HG03159 (cell line): Measurements from ENCODE around the gene ZNF431.
"Not testable (repeated sequence)": the region's sequence is repeated elsewhere in the genome, so short reads cannot be mapped to it uniquely, and the experiment has no call there.

Experiments
- ATAC-seq: cut with Tn5 transposase; IDR thresholded peaks from one replicate; pipeline ENCODE4 v1.9.1; 2021; ENCODE audit warnings: mild to moderate bottlenecking, moderate library complexity; ENCODE audit not compliant: unreplicated experiment

ZNF431 gene

GRCh38 chr19:21141787-21142464, at the start of gene ZNF431:
TSS of gene ZNF431 (plus strand) at chr19:21142040. CDS start at chr19:21142184, 144 bp downstream.
- peak; percentile 99 for ATAC-seq

GRCh38 chr19:21092109-21092508, 49.7 kb upstream of the ZNF431 start:
- no peak for ATAC-seq

DNA sequence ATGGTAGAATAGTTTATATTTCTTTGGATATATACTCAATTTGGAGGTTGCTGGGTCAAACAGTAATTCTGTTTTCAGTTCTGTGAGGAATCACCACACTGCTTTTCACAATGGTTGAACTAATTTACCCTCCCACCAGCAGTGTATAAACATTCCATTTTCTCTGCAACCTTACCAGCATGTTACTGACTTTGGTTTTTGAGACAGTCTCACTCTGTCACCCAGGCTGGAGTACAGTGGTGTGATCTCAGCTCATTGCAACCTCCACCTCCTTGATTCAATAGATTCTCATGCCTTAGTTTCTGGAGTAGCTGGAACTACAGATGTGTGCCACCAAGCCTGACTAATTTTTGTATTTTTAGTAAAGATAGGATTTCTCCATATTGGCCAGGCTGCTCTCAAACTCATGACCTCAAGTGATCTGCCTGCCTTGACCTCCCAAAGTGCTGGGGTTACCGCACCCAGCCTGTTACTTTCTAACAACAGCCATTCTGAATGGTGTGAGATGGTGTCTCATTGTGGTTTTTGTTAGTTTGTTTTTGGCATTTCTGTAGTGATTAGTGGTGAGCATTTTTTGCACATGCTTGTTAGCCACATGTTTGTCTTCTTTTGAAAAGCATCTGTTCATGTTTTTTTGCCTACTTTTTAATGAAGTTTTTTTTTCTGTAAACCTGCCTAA, 47.4 kb upstream of the ZNF431 start:
- no peak for ATAC-seq

DNA sequence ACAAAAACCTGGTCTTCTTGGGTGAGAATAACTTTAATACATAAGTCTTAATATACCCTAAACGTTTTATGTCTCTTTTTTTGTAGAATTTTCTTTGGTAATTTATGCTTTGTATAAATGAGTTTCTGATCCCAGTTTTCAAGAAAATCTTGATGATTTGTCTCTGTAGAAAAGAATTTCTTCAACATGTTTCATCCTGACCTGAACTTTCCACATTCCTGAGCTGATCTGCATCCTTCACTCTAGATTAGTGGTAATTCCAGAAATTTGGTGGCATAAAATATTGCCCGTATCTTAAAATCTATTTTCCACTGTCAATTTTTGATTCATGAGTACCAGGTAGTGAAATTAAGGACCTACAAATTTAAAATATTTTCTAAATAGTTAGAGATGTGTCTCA, 43.5 kb upstream of the ZNF431 start:
- no peak for ATAC-seq

DNA sequence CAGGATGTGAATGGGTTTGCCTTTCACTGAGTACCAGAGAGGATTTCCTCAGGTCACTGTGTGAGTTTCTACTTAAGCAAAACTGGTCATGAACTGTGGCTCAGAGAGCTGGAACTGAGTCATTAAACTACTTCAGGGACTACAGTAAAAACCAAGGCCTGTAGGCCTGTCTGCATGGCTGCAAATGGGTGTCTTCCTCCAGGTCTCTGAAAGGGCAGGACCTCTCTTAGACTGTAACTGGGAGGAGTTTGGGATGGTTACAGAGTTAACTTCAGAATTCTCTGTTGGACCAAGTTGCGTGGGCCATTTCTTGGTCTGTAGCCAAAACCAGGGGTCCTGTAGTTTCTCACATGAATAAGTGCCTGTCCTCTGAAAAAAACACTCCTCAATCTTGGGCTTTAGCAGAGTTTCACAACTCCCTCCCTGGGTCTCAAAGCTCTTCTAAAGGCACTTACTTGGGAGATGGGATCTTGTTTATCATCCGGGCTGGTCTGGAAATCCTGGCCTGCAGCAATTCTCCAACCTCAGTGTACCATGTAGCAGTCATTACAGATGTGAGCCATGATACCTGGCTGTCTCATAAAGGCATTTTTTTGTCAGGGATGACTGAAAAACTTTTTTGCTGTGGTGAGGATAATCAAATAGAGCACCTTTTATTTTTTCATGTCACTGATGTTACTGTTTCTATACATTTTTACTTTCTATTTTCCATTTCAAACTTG, 40.2 kb upstream of the ZNF431 start:
- ATAC-seq, result no peak

DNA sequence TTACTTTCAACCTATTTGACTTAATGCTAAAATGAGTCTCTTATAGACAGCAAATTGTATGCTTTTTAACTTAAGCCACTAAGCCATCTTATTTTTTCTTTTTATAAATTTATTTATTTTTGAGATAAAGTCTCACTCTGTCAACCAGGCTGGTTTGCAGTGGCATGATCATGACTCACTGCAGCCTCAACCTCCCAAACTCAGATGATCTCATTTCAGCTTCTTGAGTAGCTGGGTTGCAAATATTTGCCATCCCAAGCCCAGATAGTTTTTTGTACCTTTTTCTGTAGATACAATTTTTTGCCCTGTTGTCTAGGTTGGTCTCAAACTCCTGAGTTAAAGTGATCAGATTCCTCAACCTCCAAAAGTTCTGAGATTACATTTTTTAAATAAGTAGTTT, 32.7 kb upstream of the ZNF431 start:
- ATAC-seq, result no peak

- ATAC-seq, result no peak
Measured at GRCh38 chr19:21110183-21110582, 31.7 kb upstream of the ZNF431 start.

DNA sequence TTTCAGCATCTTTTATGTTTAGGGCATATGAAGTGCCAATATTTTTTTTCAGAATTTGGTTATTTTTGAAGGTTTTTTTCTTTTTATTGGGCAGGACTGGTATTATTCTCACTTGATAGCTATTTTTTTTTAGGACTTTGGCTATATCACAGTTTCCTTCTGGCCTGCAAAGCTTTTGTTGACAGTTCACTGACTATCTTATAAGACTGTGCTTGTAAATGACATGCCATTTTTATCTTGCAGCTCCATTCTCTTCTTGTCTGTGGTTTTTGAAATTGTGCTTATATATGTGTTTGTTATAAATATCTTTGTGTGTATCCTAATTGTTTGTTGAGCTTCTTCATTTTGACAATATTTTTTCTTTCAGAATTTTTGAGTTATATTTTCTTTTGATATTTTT, 26.4 kb upstream of the ZNF431 start:
- ATAC-seq, result no peak

DNA sequence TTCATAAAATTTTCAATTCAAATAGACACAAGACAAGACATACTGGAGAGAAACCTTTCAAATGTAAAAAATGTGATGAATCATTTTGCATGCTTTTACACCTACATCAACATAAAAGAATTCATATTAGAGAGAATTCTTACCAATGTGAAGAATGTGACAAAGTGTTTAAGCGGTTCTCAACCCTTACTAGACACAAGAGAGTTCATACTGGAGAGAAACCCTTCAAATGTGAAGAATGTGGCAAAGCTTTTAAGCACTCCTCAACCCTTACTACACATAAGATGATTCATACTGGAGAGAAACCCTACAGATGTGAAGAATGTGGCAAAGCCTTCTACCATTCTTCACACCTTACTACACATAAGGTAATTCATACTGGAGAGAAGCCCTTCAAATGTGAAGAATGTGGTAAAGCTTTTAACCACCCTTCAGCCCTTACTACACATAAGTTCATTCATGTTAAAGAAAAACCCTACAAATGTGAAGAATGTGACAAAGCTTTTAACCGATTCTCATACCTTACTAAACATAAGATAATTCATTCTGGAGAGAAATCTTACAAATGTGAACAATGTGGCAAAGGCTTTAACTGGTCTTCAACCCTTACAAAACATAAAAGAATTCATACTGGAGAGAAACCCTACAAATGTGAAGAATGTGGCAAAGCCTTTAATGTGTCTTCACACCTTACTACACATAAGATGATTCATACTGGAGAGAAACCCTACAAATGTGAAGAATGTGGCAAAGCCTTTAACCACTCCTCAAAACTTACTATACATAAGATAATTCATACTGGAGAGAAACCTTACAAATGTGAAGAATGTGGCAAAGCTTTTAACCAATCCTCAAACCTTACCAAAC, 24.6 kb upstream of the ZNF431 start:
- no peak for ATAC-seq

DNA sequence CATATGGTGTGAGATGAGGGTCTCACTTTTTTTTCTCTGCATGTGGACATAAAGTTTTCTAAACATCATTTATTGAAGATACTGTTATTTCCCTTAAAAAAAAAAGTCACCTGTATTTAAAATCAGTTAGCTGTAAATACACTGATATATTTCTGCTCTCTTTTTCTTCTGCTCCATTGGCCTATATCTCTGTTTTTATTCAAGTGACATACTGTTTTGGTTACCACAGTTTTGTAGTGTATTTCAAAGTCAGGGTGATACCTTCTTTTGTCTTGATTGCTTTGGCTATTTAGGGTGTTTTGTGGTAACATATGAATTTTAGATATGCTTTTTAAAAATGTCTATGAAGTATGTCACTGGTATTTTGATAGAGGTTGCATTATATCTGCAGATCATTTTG, 15.8 kb upstream of the ZNF431 start:
- ATAC-seq, result no peak

GRCh38 chr19:21127001-21127400, 14.8 kb upstream of the ZNF431 start:
- no peak for ATAC-seq

GRCh38 chr19:21127898-21128297, 13.9 kb upstream of the ZNF431 start:
- ATAC-seq, result no peak

DNA sequence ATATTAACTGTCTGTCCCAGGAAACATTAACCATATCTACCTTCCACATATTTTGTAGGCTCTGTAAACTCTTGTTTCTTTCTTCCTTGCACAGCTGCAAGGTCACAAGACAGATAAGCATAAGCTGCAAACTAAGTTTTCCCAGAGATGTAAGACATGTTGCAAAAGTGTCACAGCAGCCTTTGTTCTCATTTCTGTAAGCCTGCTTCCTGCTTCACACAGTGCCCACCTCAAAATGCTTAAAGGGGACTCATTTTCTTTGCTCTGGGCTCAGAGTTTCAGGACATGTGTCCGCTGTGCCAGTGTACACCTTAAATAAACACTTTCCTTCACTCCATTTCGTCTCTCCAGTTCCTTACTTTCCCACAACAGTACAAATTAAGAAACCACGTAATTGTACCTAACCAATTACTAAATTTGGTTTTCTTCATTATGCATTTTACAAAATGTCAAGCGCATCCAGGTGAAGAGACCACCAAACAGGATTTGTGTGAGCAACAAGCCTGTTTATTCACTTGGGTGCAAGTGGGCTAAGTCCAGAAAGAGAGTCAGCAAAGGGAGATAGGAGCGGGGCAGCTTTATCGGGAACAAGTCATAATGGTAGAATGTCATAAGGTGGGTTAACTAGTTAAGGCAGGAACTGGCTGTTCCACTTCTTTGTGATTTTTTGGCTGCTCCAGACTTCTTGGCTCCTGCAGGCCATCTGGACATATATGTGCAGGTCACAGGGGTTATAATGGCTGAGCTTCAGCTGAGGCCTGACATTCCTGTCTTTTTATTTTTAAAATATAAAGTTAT, 12.7 kb upstream of the ZNF431 start:
- no peak for ATAC-seq

DNA sequence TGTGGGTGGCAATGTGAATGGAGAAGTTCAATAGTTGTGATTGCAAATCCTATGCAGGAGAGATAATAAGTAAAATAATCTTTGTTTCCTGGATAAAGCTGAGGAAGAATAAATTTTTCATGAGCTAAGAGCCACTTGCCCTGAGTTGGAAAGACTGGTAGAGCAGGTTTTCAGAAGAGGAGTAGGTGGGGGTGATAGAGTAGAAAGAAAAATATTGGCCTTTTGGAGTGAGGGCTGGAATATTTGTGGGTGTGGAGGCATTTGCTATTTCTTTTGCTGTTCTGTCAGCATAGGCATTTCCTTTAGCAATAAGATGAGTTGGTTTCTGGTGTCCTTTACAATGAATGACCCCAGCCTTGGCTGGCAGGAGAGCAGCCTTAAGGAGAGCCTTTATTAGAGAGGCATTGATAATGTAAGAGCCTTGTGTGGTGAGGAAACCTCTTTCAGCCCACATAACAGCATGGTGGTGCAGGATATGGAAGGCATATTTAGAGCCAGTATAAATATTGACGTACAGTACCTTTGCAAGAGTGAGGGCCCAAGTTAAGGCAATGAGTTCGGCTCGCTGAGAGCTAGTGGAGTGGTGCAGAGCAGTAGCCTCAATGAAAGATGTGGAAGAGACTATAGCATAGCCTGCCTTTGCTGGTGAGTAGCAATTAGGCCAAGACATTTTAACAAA, 11.6 kb upstream of the ZNF431 start:
- ATAC-seq, result no peak

DNA sequence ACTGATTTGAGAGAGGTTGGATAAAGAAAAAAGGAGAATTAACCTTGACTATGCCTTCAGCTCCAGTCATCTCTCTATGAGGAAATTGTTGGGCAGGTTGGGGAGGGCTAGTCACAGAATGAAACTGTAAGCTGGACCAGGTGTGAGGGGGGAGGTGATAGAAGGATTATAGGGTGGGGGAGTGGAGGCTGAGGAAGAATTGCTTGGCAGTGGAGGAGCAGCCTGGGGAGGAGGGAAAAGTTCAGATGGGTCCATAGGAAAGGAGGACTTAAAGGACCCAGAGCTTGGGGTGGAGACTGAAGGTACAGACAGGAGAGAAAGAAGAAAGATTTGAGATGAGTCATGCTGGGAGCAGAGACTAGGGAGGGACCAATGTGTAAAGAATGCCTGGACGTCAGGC, 8.2 kb upstream of the ZNF431 start:
- no peak for ATAC-seq

DNA sequence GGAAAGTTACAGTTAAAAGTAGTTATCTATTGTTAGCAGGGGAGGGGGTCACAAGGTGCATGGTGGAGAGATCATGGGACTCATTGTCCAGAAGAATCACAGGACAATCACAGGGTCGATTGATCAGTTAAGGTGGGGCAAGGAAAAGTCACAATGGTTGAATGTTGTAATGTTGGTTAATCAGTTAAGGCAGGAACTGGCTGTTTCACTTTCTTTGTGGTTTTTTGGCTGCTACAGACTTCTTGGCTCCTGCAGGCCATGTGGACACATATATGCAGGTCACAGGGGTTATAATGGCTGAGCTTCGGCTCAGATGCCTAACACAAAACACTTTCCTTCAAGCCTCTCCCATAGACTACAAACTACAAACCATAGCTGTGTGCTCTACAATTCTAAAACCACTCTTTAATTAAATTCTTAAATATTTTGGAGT, 6.9 kb upstream of the ZNF431 start:
- no peak for ATAC-seq

DNA sequence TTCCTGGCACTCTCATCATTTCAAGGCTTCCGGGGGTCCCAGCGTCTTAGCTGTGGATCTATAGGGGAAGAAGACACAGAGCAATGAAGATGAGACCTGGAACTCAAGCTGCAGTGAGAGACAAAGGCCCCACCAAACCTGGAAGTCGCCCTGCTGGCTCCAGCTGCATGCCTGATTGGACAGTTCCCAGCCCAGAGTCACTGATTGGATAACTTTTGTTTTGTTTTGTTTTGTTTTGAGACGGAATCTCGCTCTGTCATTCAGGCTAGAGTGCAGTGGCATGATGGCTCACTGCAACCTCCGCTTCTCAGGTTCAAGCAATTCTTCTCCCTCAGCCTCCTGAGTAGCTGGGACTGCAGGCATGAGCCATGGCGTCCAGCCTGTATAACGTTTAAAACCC, 6.4 kb upstream of the ZNF431 start:
- no peak for ATAC-seq

DNA sequence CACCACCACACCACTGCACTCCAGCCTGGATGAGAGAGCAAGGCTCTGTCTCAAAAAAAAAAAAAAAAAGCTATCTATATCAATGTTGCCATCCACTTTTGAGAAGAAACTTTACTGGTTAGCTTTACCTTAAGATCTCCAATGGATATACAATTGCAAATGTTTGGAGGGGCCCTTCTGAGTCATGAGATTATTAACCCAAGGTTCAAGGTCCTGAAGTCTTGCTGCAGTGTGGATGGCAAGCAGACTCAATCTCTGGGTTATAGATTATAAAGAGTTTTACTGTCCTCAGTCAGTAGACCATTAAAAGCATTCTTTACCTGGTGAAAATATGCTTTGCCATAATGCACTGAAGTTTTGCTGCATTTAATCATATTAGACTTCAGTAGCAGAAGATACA, 3.7 kb upstream of the ZNF431 start:
- no peak for ATAC-seq

DNA sequence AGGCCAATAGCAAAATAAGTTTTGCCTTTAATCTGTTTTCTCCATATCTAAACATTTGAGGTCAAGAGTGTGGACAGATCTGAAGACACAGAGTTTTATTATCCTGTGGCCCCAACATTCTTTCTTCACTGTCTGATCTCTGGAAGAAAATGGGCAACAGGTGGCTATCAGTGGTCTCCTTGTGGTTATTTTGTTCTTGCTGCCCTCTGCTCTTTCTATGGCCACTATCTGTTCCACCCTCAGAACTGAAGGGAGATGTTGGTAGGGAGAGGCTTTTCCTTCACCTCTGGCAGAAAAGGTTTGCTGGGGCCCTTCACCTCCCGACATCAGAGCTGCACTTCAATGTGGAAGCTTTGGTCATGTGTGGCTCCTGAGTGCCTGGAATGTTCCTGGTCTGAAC, 834 bp upstream of the ZNF431 start:
- not testable (repeated sequence) for ATAC-seq

DNA sequence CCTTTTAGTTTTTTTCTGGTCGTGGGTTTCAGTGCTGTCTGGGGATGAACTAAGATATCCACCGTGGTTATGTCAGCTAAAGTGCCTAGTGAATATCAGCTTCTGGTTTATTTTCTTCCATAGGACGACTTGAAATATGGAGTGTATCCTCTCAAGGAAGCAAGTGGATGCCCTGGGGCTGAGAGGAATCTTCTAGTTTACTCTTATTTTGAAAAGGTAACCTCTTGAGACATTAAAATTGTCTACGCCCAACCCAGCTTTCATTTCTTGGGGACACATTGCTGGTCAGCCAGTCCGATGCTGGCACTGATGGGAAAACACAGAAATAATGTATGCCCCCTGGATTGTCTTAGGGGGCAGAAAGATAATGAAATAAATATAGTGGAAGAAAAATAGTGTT, 1.6 kb downstream of the ZNF431 start:
- ATAC-seq, result no peak
